ENCODE results near the gene BRD3OS. TPM values are rescaled to one million over a fixed set of nuclear protein-coding genes. Genes with fewer than 3 reads are reported as not detected.

The BRD3OS gene
- total RNA-seq, 1 donor from 2014 or later: 5.3 TPM

GRCh38 chr9:134053401-134053871, 28.2 kb downstream of the BRD3OS start:
- no peak for ATAC-seq

DNA sequence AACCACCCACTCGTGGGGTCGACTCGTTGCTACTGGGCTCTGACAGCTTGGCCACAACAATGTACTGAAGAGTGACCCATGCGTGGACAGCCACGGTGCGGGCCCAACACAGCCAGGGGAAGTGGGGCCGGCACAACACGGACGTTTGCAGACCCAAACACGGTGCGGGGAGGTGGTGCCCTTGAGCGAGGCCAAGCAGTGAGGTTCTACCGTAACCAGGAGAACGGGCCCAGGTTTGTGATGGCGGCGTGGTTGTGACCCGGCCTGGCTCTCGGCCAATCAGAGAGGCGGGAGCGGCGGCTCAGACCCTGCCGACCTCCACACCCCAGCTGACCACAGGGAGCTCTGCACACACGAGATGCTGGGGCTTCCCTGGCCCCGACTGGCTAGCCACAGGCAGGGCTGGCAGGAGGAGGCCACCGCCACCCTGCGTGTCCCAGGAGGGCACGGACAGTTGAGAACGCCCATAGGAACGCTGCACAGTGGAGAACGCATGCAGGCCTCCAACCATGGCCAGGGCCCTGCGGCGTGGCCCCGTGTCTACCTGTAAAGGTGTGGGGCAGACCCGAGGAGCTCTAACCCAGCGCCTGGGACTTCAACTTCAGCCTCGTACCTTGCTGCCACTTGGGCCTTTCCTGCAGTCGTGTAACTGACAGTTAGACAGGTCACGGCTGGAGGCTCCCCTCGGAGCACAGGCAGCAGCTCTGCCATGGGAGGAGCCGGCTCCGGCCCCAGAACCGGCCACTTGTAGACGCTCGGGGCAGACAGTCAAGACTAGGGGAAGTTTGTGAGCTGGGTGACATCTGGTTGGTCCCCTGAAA, 28.9 kb downstream of the BRD3OS start:
- ATAC-seq: no peak

- ATAC-seq: peak; percentile 5
These were observed 29.9 kb downstream of the BRD3OS start for GRCh38 chr9:134054891-134055811.

GRCh38 chr9:134055981-134056461, 30.7 kb downstream of the BRD3OS start:
- ATAC-seq: peak; percentile 78

DNA sequence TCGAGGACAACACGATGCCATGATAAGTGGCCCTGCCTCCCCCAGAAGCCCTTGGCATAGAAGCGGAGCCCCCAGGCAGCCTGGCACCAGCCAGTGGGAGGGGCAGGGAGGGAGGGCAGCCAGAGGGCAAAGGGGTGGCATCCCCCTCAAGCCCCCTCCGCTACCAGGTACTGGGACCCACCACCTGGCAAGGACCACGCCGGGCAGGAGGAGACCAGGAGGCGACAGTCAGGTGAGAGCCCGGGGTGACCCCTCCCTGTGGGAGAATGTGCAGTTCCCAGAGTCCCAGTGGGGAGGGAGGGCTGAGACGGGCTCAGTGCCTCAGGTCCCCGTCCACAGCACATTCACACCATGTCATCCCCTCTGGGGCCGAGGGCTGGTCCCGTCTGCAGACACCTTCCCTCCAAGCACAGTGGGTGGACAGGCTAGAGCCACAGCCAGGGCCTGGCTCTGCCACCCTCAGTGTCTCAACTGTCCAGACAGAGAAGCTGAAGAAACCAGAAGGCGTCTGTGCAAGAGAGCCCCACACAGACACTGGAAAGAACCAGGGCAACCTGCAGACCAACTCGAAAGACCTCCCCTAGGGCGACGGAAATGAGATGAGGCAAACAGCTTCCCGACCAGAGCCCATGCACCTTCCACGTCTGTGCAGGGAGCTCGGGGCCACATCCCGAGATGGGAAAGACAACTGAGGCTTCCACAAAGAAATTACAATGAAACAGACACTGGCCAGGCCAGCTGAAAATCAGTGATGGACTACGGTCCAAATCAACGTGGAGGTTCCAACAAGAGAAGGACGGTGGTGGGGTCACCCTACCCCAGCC, 31.4 kb downstream of the BRD3OS start:
- peak; percentile 3 for ATAC-seq

DNA sequence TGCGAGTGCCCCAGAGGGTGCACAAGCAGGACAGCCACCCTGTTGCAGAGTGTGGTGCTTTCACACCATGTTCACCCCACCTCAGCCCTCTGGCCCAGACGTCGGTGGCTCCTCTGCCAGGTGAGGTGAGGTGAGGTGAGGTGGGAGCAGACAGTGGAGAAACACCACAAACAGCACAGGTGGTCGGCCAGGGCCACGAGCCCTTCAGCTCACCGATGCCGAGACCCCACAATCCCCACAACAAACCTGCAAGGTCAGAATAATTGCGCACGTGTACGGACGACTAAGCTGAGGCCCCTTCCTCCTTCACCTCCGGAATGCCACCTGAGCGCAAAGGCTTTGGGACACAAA, 32.0 kb downstream of the BRD3OS start:
- ATAC-seq: no peak

- ATAC-seq: no peak
These were observed 32.7 kb downstream of the BRD3OS start for GRCh38 chr9:134057751-134058701.

DNA sequence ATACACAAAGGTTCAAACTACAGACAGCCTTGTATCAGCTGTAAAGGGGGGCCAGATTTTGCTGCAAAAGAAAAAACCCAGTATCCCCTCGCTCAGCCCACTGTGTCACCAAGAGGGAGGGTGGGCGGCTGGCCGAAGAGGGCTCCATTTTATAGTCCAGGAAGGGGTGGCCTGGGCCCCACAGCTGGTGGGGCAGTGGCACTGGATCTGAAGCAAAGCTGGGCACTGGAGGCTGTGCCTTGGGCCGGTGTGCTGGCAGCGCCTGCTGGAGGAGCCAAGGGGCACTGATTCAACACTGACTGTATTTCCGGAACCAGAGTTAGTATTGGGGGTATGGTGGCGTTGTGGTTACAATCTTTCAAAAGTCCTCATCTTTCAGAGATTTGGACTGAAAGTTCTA, 33.4 kb downstream of the BRD3OS start:
- no peak for ATAC-seq

GRCh38 chr9:134059188-134059641, 33.9 kb downstream of the BRD3OS start:
- ATAC-seq: no peak

- ATAC-seq: no peak
These were observed 34.5 kb downstream of the BRD3OS start for GRCh38 chr9:134059661-134060395.

- no peak for ATAC-seq
These were observed 35.3 kb downstream of the BRD3OS start for GRCh38 chr9:134060546-134060945.

DNA sequence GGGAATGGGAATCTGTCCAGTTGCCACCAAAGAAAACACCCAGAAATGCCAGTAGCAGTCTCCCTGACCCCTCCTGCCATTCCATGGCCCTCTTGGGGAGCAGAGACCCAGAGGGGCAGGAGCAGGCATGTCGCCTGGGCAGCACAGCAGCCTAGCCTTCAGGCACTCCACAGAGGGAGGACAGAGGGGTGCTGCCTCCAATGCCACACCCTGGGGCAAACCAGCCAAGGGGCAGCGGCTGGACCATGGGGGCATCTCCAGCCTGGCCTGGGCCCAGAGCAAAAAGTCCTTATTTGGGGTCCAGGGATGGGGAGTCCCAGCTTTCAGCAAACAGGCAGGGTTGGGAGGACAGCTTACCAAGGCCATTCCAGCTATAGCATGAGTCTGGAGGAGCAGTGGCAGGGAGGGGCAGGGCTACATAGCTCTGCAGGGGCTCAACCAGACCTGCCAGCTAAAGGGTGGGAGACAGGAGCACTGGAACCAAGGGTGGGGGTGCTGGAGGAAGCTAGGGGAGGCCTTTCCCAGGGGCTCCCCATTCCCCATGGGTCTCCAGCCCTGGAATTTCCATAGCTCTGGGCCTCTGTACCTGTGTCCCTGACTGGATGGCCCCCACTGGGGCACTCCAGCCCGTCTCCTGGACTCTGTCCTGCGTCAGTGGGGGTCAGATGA, 35.9 kb downstream of the BRD3OS start:
- ATAC-seq: no peak

- ATAC-seq: peak; percentile 2
These were observed 36.5 kb downstream of the BRD3OS start for GRCh38 chr9:134061688-134062371.

DNA sequence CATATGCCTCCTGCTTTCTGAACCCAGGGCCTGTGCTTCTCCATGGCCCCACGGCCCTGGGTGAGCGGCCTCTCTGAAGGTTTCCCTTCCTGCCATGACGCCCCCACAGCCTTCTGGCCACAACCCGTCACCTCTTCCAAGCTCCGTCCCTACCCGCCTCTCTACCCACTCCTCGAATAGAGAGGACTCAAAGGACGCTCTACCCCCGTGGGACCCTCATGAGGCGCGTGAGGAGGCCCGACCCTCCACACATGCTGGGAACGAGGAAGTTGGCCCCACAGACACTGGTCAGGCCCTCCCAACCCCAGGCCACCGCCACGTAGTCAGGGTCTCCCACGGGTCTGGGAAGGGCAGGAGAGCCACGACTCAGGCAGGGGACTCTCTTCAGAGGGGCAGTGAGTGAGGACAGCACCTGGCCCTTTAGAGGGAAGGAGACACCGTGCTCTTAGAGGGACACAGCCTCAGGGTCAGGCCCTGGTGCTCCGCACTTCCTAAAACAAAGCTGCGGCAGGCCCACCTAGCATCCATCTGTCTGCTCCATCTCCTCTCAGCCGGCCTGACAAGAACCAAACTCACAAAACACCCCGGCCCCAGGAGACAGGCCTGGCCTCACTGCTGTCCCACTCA, 37.3 kb downstream of the BRD3OS start:
- ATAC-seq: no peak

- no peak for ATAC-seq
These were observed 37.8 kb downstream of the BRD3OS start for GRCh38 chr9:134063088-134063570.

DNA sequence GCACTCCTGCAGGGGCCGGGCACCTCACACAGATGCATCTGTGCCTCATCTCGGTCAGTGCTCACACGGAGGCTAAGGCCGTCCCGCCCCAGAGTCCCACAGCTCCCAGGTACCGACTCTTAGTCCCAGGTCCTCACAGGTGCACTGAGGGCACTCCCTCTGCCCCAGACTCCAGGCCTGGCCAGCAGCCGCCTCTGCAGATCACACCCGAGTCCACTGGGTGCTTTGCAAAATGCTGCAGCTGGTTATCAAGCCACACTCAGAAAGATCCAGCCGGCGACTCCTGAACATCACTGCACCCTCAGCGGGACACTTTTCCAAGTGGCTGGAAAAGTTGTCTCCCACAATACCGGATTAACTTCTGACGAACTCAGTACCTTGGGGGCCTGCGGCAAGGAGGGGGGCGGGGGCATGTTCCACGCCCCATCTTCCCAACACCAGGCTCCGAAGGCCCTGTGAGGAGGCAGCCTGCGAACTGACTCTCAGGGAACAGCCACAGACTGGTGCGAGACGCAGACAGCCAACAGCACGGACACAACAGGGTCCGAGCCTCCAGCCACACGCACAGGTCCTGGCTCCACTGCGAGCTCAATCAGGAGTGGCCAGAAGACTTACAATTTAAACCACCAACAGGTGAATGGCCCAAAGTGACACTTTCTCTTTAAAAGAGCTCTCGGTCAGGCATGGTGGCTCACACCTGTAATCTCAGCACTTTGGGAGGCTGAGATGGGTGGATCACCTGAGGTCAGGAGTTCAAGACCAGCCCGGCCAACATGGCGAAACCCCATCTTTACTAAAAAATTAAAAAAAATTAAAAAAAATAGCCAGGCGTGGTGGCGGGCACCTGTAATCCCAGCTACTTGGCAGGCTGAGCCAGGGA, 38.5 kb downstream of the BRD3OS start:
- no peak for ATAC-seq

- ATAC-seq: no peak
These were observed 39.4 kb downstream of the BRD3OS start for GRCh38 chr9:134064711-134065110.
